Left ventricle myocardium inferior (tissue), 1 donor: Measurements from ENCODE around the gene TMEM220. TPM values are rescaled to one million over a fixed set of nuclear protein-coding genes. Genes with fewer than 3 reads are reported as not detected.

Experiments
- DNase-seq: peaks from one replicate; pipeline ENCODE4 v3.0.0-alpha.2; 2020
- H3K27ac ChIP-seq: fragments of 200-600 bp; replicated peaks from 2 replicates; pipeline ENCODE4 v1.8.0; 2021
- H3K27me3 ChIP-seq: fragments of 200-600 bp; 2 replicates; pipeline ENCODE4 v1.8.0; 2021; ENCODE audit warnings: low read depth
- H3K36me3 ChIP-seq: fragments of 200-600 bp; 2 replicates; pipeline ENCODE4 v1.8.0; 2021
- H3K4me1 ChIP-seq: fragments of 200-600 bp; 2 replicates; pipeline ENCODE4 v1.8.0; 2021
- H3K4me3 ChIP-seq: fragments of 200-600 bp; 2 replicates; pipeline ENCODE4 v1.8.0; 2021; ENCODE audit warnings: mild to moderate bottlenecking, moderate library complexity
- H3K9me3 ChIP-seq: fragments of 200-600 bp; replicated peaks from 2 replicates; pipeline ENCODE4 v1.8.0; 2021
- CTCF ChIP-seq: fragments of 200-600 bp; IDR thresholded peaks from 2 replicates; pipeline ENCODE4 v1.8.0; 2021; ENCODE audit warnings: antibody characterized with exemption, mild to moderate bottlenecking, borderline replicate concordance
- intact Hi-C: fragments of 100-400 bp; cut with micrococcal nuclease; formaldehyde crosslinking; loops from one replicate; pipeline ENCODE4 v1.11.0; 2022
- total RNA-seq: library from RNA; stranded (reverse); fragmentation: NEBNext Ultra II Directional; extraction: Animal tissue kit (Norgen Biotek cat#: 25700); gene quantifications from one replicate; pipeline ENCODE4 v1.2.1, GENCODE V29; 2021
- donor health status: DM: no; HTN: yes; CAD: no; lungs with severe emphysema.

The TMEM220 gene
- total RNA-seq, 1 donor from 2014 or later: 6.4 TPM

- Histone ChIP-seq H3K36me3 (peaks cover 22% of the 10 kb centered on the region), H3K4me3 (no peak overlapping the region), H3K9me3 (no peaks in the 10 kb centered on the region), H3K27me3 (no peaks in the 10 kb centered on the region), H3K27ac (no peak overlapping the region), H3K4me1 (no peaks in the 10 kb centered on the region)
- intact Hi-C loops: no loop called here
- no peak for DNase-seq
- TF ChIP-seq CTCF: no peak
These were observed 11.3 kb downstream of the TMEM220 start for GRCh38 chr17:10718547-10718946.

- no peak overlapping the region for H3K4me3 ChIP-seq
- no peak overlapping the region for H3K27ac ChIP-seq
- H3K9me3 ChIP-seq: no peaks in the 10 kb centered on the region
- peaks cover 27% of the 10 kb centered on the region for H3K36me3 ChIP-seq
- TF ChIP-seq CTCF: no peak
- peaks cover 2% of the 10 kb centered on the region for H3K4me1 ChIP-seq
- intact Hi-C loops: no loop called here
- no peak for DNase-seq
- H3K27me3 ChIP-seq: no peaks in the 10 kb centered on the region
These were observed 13.6 kb downstream of the TMEM220 start for GRCh38 chr17:10716218-10716617.

GRCh38 chr17:10713318-10713717 is 16.5 kb downstream of the TMEM220 start:
- Histone ChIP-seq H3K9me3 (no peaks in the 10 kb centered on the region), H3K36me3 (peaks cover 44% of the 10 kb centered on the region), H3K27me3 (no peaks in the 10 kb centered on the region), H3K27ac (no peak overlapping the region), H3K4me1 (peaks cover 4% of the 10 kb centered on the region), H3K4me3 (no peak overlapping the region)
- intact Hi-C loops: no loop called here
- no peak for DNase-seq
- TF ChIP-seq CTCF: no peak

- Histone ChIP-seq H3K9me3 (no peaks in the 10 kb centered on the region), H3K27me3 (no peaks in the 10 kb centered on the region), H3K4me1 (peaks cover 16% of the 10 kb centered on the region), H3K27ac (no peak overlapping the region), H3K36me3 (peaks cover 51% of the 10 kb centered on the region), H3K4me3 (no peak overlapping the region)
- no peak for TF ChIP-seq CTCF
- DNase-seq: no peak
- intact Hi-C loops: no loop called here
These were observed 24.1 kb downstream of the TMEM220 start for GRCh38 chr17:10705727-10706126.

- Histone ChIP-seq H3K4me3 (no peak overlapping the region), H3K9me3 (no peaks in the 10 kb centered on the region), H3K27ac (no peak overlapping the region), H3K4me1 (peaks cover 32% of the 10 kb centered on the region), H3K27me3 (no peaks in the 10 kb centered on the region), H3K36me3 (peaks cover 29% of the 10 kb centered on the region)
- intact Hi-C loops: no loop called here
- no peak for TF ChIP-seq CTCF
- no peak for DNase-seq
These were observed 27.2 kb downstream of the TMEM220 start for GRCh38 chr17:10702574-10702973.

- TF ChIP-seq CTCF: no peak
These were observed 30.0 kb downstream of the TMEM220 start for GRCh38 chr17:10699856-10700255.

More at GRCh38 chr17:10699856-10700255, 30.0 kb downstream of the TMEM220 start:
- intact Hi-C loops: no loop called here
- Histone ChIP-seq H3K27ac (no peak overlapping the region), H3K36me3 (peaks cover 8% of the 10 kb centered on the region), H3K9me3 (no peaks in the 10 kb centered on the region), H3K27me3 (no peaks in the 10 kb centered on the region), H3K4me1 (peaks cover 48% of the 10 kb centered on the region), H3K4me3 (no peak overlapping the region)
- DNase-seq: no peak
